GM23338 (cell line): ENCODE measurements around the gene CYP4F3. TPM values are rescaled to one million over a fixed set of nuclear protein-coding genes. Genes with fewer than 3 reads are reported as not detected.

Experiments
- ATAC-seq: fragments of 200-7000 bp; cut with Tn5 transposase; 3 replicates; pipeline ENCODE4 v1.9.1; 2020
- DNase-seq: peaks from one replicate; pipeline ENCODE4 v3.0.0-alpha.2; 2015; ENCODE audit warnings: low spot score
- H2AFZ ChIP-seq: fragments of 200-600 bp; sonication (generic); 2 replicates; pipeline ENCODE4 v1.8.0; 2016; ENCODE audit warnings: antibody characterized with exemption, mild to moderate bottlenecking, moderate library complexity
- H3F3A ChIP-seq: fragments of 200-600 bp; sonication (generic); replicated peaks from 2 replicates; pipeline ENCODE4 v1.8.0; 2017; ENCODE audit warnings: antibody characterized with exemption, mixed run types, low read depth
- H3K27ac ChIP-seq: fragments of 200-600 bp; sonication (generic); 2 replicates; pipeline ENCODE4 v1.6.1; 2016; ENCODE audit warnings: low read depth
- H3K27me3 ChIP-seq: fragments of 200-600 bp; sonication (generic); 2 replicates; pipeline ENCODE4 v1.8.0; 2016; ENCODE audit warnings: mild to moderate bottlenecking, mixed run types, moderate library complexity; ENCODE audit not compliant: insufficient read depth
- H3K36me3 ChIP-seq: fragments of 200-600 bp; sonication (generic); 2 replicates; pipeline ENCODE4 v1.8.0; 2016; ENCODE audit warnings: mild to moderate bottlenecking; ENCODE audit not compliant: insufficient read depth
- H3K4me1 ChIP-seq: fragments of 200-600 bp; sonication (generic); 2 replicates; pipeline ENCODE4 v1.8.0; 2016; ENCODE audit warnings: mild to moderate bottlenecking, moderate library complexity; ENCODE audit not compliant: insufficient read depth
- H3K4me2 ChIP-seq: fragments of 200-600 bp; sonication (generic); 2 replicates; pipeline ENCODE4 v1.7.1; 2017; ENCODE audit warnings: mixed run types
- H3K4me3 ChIP-seq: fragments of 200-600 bp; sonication (generic); 2 replicates; pipeline ENCODE4 v1.6.1; 2016; ENCODE audit warnings: mixed run types
- H3K79me2 ChIP-seq: fragments of 200-600 bp; sonication (generic); replicated peaks from 2 replicates; pipeline ENCODE4 v1.8.0; 2017; ENCODE audit warnings: mild to moderate bottlenecking; ENCODE audit not compliant: insufficient read depth
- H3K9me2 ChIP-seq: fragments of 200-600 bp; sonication (generic); 2 replicates; pipeline ENCODE4 v1.8.0; 2017; ENCODE audit not compliant: insufficient read depth
- H4K20me1 ChIP-seq: fragments of 200-600 bp; sonication (generic); replicated peaks from 2 replicates; pipeline ENCODE4 v1.8.0; 2017; ENCODE audit warnings: mild to moderate bottlenecking; ENCODE audit not compliant: insufficient read depth
- H3K27ac Mint-ChIP-seq: 2 replicates; pipeline ENCODE4 v1.8.0; 2020; ENCODE audit warnings: inconsistent platforms, mild to moderate bottlenecking, moderate library complexity, mixed read lengths
- H3K27me3 Mint-ChIP-seq: 3 replicates; pipeline ENCODE4 v1.8.0; 2022; ENCODE audit warnings: low read depth, mild to moderate bottlenecking, moderate library complexity, mixed read lengths, inconsistent platforms; ENCODE audit not compliant: insufficient read depth, poor library complexity
- H3K36me3 Mint-ChIP-seq: 3 replicates; pipeline ENCODE4 v1.8.0; 2021; ENCODE audit warnings: low read depth, mild to moderate bottlenecking, inconsistent platforms, moderate library complexity, mixed read lengths
- H3K4me1 Mint-ChIP-seq: 3 replicates; pipeline ENCODE4 v1.8.0; 2020; ENCODE audit warnings: mild to moderate bottlenecking, inconsistent platforms, mixed read lengths
- H3K4me3 Mint-ChIP-seq: 3 replicates; pipeline ENCODE4 v1.8.0; 2021; ENCODE audit warnings: moderate library complexity, mild to moderate bottlenecking, inconsistent platforms, mixed read lengths
- H3K9me3 Mint-ChIP-seq: 3 replicates; pipeline ENCODE4 v1.8.0; 2020; ENCODE audit warnings: moderate library complexity, mild to moderate bottlenecking, inconsistent platforms, mixed read lengths
- CREB1 ChIP-seq: fragments of 250-450 bp; sonication (Bioruptor Pico); IDR thresholded peaks from 2 replicates; pipeline ENCODE4 v1.5.0; 2020; ENCODE audit warnings: low read depth, mild to moderate bottlenecking, moderate library complexity
- EZH2 ChIP-seq: fragments of 200-600 bp; sonication (generic); IDR thresholded peaks from one replicate; pipeline ENCODE4 v1.8.0; 2017; ENCODE audit warnings: antibody characterized with exemption, mild to moderate bottlenecking, low read depth; ENCODE audit not compliant: unreplicated experiment
- JUNB ChIP-seq: IDR thresholded peaks from one replicate; pipeline ENCODE4 v1.6.1; 2016; ENCODE audit warnings: antibody characterized with exemption; ENCODE audit not compliant: unreplicated experiment
- NANOG ChIP-seq: IDR thresholded peaks from 2 replicates; pipeline ENCODE4 v1.6.1; 2016; ENCODE audit warnings: antibody characterized with exemption, borderline replicate concordance
- POLR2AphosphoS5 ChIP-seq: IDR thresholded peaks from 2 replicates; pipeline ENCODE4 v1.6.1; 2016; ENCODE audit warnings: antibody characterized with exemption, low read depth
- STAT1 ChIP-seq: IDR thresholded peaks from one replicate; pipeline ENCODE4 v1.6.1; 2016; ENCODE audit warnings: antibody characterized with exemption; ENCODE audit not compliant: unreplicated experiment
- ZNF114 ChIP-seq: fragments of 250-450 bp; sonication (Bioruptor Pico); IDR thresholded peaks from 2 replicates; pipeline ENCODE4 v1.5.0; 2020; ENCODE audit warnings: mild to moderate bottlenecking, moderate library complexity
- ZNF331 ChIP-seq: fragments of 250-450 bp; sonication (Bioruptor Pico); IDR thresholded peaks from 2 replicates; pipeline ENCODE4 v1.5.0; 2020; ENCODE audit warnings: low read depth, mild to moderate bottlenecking, moderate library complexity
- polyA plus RNA-seq: library from polyadenylated mRNA; unstranded; fragments of >200 nt; fragmentation: Nextera tagmentation; extraction: Ambion mirVana; gene quantifications from 2 replicates; pipeline ENCODE4 v1.2.1, GENCODE V29; 2016
- total RNA-seq: library from RNA; depleted of rRNA; stranded (reverse); fragments of >200 nt; shearing (Covaris generic); gene quantifications from 2 replicates; pipeline ENCODE4 v1.2.3, GENCODE V29; 2014
- TF ChIP-seq, protein P1 (sequence below): IDR thresholded peaks from one replicate; pipeline ENCODE4 v1.6.1; 2018; ENCODE audit warnings: antibody characterized with exemption; ENCODE audit not compliant: unreplicated experiment
- TF ChIP-seq, protein P2 (sequence below): IDR thresholded peaks from 2 replicates; pipeline ENCODE4 v1.6.1; 2016; ENCODE audit warnings: antibody characterized with exemption
- TF ChIP-seq, protein P3 (sequence below), 2 experiments: fragments of 200-600 bp in 1 of 2; sonication (generic) in 1 of 2; conservative IDR thresholded peaks; 2 replicates each; pipeline versions ENCODE4 v1.5.1 to v1.6.1; 2016 to 2017; ENCODE audit warnings: antibody characterized with exemption in 2 of 2, low read depth in 2 of 2, mild to moderate bottlenecking in 2 of 2, moderate library complexity in 1 of 2

CYP4F3 gene
- total and polyA plus RNA-seq, 2 experiments from 2014 or later, result not detected

- TF ChIP-seq, protein P1, sequence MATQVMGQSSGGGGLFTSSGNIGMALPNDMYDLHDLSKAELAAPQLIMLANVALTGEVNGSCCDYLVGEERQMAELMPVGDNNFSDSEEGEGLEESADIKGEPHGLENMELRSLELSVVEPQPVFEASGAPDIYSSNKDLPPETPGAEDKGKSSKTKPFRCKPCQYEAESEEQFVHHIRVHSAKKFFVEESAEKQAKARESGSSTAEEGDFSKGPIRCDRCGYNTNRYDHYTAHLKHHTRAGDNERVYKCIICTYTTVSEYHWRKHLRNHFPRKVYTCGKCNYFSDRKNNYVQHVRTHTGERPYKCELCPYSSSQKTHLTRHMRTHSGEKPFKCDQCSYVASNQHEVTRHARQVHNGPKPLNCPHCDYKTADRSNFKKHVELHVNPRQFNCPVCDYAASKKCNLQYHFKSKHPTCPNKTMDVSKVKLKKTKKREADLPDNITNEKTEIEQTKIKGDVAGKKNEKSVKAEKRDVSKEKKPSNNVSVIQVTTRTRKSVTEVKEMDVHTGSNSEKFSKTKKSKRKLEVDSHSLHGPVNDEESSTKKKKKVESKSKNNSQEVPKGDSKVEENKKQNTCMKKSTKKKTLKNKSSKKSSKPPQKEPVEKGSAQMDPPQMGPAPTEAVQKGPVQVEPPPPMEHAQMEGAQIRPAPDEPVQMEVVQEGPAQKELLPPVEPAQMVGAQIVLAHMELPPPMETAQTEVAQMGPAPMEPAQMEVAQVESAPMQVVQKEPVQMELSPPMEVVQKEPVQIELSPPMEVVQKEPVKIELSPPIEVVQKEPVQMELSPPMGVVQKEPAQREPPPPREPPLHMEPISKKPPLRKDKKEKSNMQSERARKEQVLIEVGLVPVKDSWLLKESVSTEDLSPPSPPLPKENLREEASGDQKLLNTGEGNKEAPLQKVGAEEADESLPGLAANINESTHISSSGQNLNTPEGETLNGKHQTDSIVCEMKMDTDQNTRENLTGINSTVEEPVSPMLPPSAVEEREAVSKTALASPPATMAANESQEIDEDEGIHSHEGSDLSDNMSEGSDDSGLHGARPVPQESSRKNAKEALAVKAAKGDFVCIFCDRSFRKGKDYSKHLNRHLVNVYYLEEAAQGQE, result no peak
- no peak for TF ChIP-seq JUNB
Measured at GRCh38 chr19:15609261-15609660, 31.4 kb upstream of the CYP4F3 start (continued).

GRCh38 chr19:15612342-15612741 is 28.4 kb upstream of the CYP4F3 start:
- Histone ChIP-seq H3K4me3 (no peak overlapping the region), H3K27ac (no peak overlapping the region), H3K4me2 (no peak overlapping the region), H3K79me2 (no peaks in the 10 kb centered on the region), H3F3A (no peaks in the 10 kb centered on the region), H3K27me3 (no peaks in the 10 kb centered on the region), H3K9me2 (no peaks in the 10 kb centered on the region), H3K36me3 (no peaks in the 10 kb centered on the region), H4K20me1 (no peaks in the 10 kb centered on the region), H3K4me1 (no peaks in the 10 kb centered on the region), H2AFZ (no peak overlapping the region)
- Mint-ChIP-seq H3K9me3 (peaks cover 96% of the 10 kb centered on the region), H3K27ac (no peak overlapping the region), H3K4me3 (no peak overlapping the region), H3K4me1 (no peaks in the 10 kb centered on the region; the same call in 2 of the 3 replicates), H3K36me3 (peaks cover 34% of the 10 kb centered on the region), H3K27me3 (peaks cover 6% of the 10 kb centered on the region)
- no peak for ATAC-seq
- DNase-seq, result no peak
- TF ChIP-seq, protein P2, sequence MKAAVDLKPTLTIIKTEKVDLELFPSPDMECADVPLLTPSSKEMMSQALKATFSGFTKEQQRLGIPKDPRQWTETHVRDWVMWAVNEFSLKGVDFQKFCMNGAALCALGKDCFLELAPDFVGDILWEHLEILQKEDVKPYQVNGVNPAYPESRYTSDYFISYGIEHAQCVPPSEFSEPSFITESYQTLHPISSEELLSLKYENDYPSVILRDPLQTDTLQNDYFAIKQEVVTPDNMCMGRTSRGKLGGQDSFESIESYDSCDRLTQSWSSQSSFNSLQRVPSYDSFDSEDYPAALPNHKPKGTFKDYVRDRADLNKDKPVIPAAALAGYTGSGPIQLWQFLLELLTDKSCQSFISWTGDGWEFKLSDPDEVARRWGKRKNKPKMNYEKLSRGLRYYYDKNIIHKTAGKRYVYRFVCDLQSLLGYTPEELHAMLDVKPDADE, result no peak
- no peak for TF ChIP-seq ZNF331 (CRISPR knock-in tag)
- no peak for TF ChIP-seq CREB1 (CRISPR knock-in tag)
- TF ChIP-seq JUNB, result no peak
- TF ChIP-seq ZNF114 (CRISPR knock-in tag), result no peak
- no peak for TF ChIP-seq EZH2
- TF ChIP-seq, protein P3, sequence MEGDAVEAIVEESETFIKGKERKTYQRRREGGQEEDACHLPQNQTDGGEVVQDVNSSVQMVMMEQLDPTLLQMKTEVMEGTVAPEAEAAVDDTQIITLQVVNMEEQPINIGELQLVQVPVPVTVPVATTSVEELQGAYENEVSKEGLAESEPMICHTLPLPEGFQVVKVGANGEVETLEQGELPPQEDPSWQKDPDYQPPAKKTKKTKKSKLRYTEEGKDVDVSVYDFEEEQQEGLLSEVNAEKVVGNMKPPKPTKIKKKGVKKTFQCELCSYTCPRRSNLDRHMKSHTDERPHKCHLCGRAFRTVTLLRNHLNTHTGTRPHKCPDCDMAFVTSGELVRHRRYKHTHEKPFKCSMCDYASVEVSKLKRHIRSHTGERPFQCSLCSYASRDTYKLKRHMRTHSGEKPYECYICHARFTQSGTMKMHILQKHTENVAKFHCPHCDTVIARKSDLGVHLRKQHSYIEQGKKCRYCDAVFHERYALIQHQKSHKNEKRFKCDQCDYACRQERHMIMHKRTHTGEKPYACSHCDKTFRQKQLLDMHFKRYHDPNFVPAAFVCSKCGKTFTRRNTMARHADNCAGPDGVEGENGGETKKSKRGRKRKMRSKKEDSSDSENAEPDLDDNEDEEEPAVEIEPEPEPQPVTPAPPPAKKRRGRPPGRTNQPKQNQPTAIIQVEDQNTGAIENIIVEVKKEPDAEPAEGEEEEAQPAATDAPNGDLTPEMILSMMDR (conservative IDR thresholded peaks at IDR 0.05; ENCODE audit: low read depth in 2 of 2), result no peak
- TF ChIP-seq NANOG, result no peak
- no peak for TF ChIP-seq POLR2AphosphoS5
- TF ChIP-seq, protein P1, result no peak
- no peak for TF ChIP-seq STAT1
